ENCODE data around the gene APLF.

The APLF gene, protein sequence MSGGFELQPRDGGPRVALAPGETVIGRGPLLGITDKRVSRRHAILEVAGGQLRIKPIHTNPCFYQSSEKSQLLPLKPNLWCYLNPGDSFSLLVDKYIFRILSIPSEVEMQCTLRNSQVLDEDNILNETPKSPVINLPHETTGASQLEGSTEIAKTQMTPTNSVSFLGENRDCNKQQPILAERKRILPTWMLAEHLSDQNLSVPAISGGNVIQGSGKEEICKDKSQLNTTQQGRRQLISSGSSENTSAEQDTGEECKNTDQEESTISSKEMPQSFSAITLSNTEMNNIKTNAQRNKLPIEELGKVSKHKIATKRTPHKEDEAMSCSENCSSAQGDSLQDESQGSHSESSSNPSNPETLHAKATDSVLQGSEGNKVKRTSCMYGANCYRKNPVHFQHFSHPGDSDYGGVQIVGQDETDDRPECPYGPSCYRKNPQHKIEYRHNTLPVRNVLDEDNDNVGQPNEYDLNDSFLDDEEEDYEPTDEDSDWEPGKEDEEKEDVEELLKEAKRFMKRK

DNA sequence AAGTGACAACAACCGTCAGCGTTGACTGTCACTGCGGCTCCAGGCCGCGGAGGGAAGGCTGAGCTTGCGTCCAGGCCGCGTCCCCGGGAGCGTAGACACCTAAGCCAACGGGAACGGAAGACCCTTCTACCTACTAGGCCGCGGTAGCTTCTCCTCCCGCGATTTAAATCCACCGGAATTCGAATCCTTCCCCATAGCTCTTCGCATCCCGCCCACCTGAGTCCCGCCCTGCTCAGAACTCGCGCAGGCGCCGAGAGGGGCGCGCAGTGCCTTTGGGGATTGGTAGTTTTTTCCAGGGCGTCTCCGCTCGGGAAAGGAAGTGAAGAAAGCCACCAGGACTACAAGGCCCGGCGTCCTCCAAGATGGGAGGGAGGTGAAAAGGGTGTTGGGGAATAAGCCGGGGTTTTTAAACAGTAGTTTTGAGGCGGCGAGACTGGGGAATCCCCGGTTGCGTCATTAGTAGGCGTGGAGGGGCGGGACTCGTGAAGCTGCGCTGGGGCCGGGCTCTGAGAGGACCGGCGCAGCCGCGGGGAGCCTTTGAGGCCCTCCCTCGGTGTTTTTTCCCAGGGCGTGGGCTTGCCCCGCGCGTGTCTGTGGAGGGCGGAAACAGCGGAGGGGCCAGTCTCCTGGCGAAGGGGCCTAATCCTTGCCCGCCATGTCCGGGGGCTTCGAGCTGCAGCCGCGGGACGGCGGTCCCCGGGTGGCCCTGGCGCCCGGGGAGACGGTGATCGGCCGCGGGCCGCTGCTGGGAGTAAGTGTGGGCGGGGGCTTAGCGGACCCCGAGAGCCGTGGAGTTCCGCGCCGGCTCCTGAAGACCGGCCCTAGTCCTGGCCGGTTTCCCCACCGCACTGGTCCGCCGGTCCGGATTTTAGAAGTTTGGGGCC lies at the start of gene APLF, which contains the start of gene FBXO48:
APLF (plus strand) TSS at position 509 of the 884 bp plus-strand sequence; CDS start at position 656, 147 bp downstream.
FBXO48 (minus strand) TSS at position 218 of the 884 bp plus-strand sequence. CDS start 2,149 bp downstream, outside the sequence.
- DNase-seq (ENCODE audit: extremely low spot score, insufficient read length, low read depth) (peak; percentile 94), FAIRE-seq (peak; percentile 99)

DNA sequence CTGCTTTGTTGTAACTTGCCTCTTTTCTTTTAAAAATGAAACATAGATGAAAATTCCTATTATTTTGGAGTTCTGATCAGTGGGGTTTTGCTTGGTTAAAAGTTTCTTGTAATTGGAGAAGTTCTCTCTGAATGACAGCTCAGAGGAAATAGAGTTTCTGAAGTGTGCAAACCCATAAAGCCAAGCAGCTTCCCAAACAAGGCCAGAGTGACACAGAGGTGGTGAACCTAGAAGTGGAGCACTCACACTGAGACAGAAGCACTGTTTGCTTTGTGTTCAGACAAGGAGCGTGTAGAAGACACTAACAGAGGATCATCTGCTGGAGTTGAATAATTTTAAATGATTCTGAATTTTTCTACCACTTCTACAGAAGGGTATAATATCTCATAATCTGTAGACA lies 49.5 kb upstream of the APLF start:
- DNase-seq (ENCODE audit: extremely low spot score, insufficient read length, low read depth) (no peak), FAIRE-seq (peak; percentile 56)

DNA sequence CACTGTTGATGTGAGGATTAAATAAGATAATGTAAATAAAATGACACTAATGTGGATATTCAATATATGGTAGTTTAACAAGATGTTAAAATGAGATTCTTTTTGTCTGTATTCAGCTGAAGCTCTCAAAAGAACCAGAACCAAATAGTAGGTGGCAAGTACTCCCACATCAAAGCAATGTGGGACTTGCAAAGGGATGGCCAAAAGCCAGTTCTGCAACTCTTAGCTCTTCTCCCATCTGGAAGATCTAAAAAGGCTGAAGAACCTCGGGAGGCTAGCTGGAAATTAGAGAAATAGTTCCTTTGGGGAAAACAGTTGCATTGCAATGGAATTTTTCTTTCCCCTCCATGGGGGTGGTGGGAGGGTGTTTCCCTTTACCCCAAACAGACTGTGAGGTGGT lies 49.0 kb upstream of the APLF start:
- FAIRE-seq (no peak), DNase-seq (ENCODE audit: extremely low spot score, insufficient read length, low read depth) (no peak)

DNA sequence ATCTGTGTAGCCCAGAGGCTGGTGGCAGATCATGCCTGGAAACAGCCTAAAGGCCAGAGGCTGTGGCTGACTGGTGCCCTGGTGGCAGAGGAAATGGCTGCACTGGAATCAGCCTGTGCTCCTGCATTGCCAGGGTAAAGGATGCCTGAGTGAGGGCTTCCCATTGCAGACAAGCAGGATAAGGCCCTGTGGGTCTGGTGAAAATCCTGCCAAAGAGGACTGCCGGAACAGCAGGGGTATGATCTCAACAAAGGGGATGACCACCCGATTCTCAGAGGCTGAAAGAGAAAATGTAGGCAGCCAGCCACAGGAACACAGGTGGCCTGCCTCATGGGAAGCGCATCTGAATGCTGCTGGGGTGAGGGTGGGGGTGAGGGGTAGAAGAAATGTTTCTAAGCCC lies 48.5 kb upstream of the APLF start:
- no peak for DNase-seq (ENCODE audit: extremely low spot score, insufficient read length, low read depth)
- no peak for FAIRE-seq

DNA sequence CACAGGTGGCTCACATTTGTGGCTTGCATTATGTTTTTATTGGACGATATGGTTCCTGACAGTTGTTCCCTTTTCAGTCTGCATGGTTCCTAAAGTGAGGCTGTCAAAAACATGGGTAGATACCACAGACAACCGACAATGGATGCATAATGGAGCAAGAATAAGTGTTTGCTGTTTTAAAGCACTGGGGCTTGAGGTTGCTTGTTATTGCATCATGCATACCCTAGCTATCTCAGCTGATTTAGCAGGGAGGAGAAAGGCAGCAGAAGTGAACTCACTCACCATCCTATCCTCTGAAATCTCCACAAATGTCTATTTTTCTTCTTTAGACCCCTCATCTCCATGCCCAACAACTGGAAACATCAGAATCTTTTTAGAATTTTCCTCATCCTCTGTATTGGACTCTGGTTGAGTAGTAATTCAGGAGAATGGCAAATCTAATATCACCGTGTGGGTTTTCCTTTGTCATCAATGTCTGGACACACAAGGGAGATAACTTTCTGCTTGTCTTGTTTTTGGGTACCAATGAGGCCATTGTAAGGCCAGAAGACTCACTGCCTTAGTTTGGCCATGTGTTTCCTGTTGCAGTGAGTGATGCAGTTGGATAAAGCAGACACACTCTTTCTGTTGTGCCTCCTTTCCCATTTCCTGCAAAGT lies 47.0 kb upstream of the APLF start:
- DNase-seq (ENCODE audit: extremely low spot score, insufficient read length, low read depth) (no peak), FAIRE-seq (no peak)

DNA sequence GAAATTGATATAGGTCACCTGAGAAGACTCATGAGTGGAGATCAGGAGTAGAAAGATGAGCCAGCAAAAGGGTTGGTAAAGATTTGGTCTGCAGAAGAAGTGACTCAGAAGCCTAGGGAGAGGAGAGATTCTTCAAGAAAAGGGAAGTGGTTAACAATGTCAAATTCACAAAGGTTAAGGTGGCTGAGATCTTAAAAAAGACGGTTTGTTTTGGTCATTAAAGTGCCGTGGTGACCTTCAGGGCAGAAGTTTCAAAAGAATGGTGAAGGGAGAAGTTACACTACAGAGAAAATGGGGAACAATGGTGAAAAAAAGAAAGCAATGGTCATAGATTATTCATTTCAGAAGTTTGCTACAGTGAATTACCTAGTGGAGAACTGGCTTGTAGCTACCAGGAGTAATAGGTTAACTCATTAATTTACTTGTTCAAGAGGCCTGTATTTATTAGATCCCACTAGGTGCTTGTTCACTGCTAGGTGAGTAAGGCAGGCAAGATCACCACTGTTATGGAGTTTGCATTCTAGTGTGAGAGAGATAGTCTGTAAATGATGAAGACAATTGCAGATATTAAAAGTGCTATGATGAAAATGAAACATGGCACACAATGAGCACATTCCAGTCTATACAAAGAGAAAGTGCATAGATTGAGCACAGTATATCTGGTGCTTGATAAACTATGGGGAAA lies 43.3 kb upstream of the APLF start:
- DNase-seq (ENCODE audit: extremely low spot score, insufficient read length, low read depth) (peak; percentile 50), FAIRE-seq (peak; percentile 100)

DNA sequence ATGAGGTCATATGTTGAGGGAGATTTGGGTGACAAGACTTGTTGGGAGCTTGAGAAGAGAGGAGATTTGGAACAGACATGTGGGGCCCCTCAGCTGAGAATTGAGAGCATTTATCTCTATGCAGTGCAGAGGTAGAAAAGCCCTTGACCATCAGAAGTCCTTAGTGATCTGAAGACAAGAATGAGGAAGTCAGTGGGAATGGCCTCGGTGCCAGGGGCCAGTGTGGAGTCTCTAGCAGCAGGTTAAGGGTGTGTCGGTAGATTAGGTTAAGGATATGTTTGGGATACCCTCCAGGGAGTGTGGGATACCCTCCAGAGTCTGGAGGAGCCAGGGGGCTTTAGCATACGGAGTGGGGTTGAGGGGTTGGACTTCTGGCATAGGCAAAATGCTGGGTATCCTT lies 41.9 kb upstream of the APLF start:
- FAIRE-seq (no peak), DNase-seq (ENCODE audit: extremely low spot score, insufficient read length, low read depth) (no peak)

DNA sequence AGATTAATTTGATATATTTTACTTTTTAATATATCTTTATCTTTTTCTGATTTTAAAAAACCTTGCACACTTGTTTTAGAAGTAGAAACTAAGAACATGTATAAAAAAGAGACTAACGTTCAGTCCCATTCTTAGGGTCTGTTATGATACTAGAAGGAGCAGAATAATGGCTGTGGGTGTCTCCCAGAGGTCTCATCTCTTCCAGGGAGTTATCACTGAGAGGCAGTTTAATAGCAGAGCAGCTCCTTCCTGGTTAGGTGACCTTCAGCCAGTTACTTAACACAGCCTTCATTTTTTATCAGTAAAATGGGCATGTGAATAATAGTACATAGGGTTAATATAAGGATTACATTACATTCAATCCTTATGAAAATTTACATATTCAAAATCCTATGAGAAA lies 40.9 kb upstream of the APLF start:
- DNase-seq (ENCODE audit: extremely low spot score, insufficient read length, low read depth) (no peak), FAIRE-seq (no peak)

DNA sequence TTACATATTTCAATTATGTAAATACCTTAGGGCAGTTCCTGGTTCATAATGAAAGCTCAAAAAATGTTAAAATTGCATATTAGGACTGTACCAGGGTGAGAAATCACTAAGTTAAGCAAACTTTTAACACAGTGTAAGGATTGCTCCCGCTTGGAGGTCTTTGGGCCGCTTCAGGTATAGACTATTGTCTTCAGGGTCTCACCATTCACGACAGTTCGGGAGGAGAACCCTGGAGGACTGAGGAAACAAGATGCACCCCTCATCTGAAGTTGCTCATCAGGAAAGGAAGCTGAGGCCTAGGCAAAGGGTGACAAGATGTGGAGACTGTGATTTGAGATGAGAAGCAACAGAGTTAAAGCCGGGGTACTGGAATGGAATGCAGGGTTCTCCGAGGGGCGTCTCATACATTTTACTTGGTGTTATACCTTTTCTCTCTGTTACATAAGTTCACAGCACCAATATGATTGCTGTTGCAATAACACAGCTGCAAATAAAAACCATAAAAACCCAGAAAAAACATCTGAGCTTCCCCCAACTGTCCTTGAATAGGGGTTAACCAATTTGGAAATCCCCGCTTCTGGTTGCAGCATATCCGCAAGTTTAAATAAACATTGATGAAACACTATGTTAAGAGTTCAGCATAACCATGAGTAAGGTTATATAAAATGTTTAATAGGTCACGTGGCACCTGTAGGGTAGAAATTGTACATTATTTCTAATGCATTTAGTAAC lies 40.4 kb upstream of the APLF start:
- DNase-seq (ENCODE audit: extremely low spot score, insufficient read length, low read depth) (no peak), FAIRE-seq (peak; percentile 84)

DNA sequence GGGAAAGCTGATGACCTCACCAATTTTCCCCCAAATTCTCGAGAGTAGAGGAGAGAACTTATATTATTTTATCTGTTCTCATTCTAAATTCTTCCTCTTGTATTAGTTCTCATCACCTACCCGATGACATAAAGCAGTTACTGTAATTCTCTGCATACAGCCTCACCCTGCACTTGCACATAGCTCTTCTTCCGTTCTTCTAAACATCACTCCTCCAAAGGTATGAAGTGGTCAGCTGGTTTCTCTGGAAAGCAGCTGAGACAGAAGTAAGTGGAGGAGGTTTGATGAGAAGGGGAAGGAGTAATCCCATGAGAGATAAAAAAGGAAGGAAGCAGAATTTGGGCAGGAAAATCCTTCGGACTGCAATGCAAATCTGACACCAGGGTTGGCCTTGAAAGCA lies 39.3 kb upstream of the APLF start:
- FAIRE-seq: peak; percentile 15
- DNase-seq (ENCODE audit: extremely low spot score, insufficient read length, low read depth): no peak

DNA sequence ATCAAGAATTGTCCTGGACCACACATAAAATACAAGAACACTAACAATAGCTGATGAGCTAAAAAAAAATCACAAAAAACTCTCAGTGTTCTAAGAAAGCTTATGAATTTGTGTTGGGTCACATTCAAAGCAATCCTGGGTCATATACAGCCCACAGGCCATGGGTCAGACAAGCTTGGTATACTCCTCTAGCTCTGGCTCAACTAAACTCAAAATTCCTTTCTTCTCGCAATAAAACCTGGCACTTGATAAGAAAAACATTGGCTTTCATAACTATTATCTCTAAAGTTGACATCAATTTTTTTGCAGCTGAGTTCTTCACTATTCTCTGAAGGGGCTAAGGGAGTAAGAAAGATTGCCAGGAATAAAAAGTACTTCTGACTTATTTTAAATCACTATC lies 38.6 kb upstream of the APLF start:
- FAIRE-seq: no peak
- DNase-seq (ENCODE audit: extremely low spot score, insufficient read length, low read depth): no peak

DNA sequence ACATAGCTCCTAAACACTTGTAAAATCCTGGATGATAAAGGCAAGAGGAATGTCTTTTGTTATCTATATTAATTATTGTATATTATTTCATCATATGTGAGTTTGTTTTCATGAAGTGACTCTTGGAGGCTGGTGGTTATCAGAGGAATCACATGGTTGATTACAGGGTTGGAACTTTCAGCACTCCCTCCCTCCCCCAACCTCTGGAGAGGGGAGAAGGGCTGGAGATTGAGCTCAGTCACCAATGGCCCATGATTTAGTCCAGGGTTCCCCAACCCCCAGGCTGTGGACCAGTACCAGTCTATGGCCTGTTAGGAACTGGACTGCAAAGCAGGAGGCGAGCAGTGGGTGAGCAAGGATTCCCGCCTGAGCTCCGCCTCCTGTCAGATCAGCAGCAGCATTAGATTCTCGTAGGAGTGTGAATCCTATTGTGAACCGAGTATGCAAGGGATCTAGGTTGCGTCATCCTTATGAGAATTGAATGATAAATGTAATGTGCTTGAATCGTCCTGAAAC lies 38.0 kb upstream of the APLF start:
- FAIRE-seq (no peak), DNase-seq (ENCODE audit: extremely low spot score, insufficient read length, low read depth) (no peak)

DNA sequence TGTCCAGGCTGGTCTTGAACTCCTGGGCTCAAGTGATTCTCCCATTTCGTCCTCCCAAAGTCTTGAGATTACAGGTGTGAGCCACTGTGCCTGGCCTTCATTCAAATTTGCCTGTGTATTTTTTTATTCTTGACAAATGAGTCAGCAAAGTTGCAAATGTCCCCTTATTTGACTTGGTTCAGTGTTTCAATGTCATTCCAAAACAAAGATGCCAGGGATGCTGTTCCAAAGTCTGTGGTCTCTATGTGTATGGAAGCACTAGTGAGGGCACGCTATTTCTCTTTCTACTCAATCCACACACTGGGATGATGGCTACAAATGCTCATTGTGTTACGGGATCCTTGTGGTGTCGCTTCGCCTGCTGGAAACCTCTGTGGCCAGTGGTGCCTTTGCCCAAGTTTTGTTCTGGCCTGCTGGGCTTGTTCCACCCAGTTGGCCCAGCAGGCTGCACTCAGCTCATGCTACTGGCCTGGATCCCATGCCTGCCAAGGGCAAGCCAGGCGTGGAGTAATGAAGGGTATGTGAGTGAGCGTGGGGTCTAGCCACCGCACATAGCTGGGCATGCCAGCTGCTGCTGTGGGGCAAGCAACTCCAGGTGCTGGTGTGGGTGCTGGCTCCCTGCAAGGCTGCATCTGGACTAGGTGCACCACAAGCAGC lies 35.9 kb upstream of the APLF start:
- DNase-seq (ENCODE audit: extremely low spot score, insufficient read length, low read depth): no peak
- FAIRE-seq: no peak

DNA sequence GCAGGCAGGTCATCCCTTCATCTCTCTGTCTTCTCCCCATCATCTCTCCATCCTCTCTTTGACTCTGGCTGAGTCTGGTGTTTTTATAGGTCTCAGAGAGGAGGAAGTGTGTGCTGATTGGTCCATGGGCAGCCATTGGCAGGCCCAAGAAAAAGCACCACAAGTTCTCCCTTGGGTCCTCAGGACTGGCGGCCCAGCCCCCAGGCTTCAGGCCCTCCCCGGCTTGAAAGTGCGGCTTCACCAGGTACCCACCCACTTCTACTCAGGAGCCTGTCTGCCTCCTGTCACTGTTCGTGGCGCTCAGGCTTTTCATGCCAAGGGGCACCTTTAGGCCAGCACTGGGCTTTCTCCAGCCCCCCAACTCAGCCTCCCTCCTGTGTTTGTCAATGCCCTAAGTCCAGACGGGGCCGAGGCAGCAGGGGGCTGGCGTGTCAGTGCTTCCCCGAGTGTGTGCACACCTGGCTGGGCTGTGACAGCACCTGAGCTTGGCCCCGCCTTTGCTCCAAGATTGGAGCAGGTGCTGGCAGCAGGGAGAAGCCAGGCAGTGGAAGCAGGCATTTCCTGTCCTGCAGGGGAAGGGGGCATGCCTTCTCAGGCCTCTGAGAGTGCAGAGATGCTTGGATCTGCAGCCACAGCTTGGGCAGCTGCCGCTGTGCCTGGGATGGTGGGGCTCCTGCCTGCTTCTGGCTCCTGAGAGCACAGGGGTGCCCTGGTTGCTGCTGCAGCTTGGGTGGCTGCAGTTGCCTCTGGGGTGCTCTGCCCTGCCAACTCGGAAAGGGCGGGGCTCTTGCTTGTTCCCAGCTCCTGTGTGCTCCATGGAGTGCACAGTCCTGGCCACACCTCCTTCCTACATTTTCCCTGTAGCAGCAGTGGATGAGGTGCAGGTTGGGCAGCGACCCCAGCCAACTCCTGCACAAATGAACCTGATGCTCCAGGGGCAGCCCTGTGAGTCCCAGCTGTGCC lies 34.4 kb upstream of the APLF start:
- DNase-seq (ENCODE audit: extremely low spot score, insufficient read length, low read depth): no peak

DNA sequence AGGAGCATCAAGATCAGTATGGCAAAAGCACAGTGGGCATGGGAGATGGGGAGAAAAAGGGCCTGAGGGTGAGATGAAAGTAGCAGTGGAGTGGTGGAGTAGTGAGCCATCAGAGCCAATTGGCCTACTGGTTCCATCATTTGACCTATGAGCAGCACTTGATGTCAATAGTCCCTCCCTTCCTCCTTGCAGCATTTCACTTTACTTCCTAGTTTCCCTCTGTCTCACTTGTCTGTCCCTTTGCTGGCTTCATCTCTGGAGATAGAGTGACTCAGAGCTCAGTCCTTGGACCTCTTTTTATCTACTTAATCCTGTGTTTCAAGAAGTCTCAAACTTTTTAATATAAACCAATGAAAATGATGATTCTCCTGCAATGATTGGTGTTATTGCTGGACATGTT lies 32.4 kb upstream of the APLF start:
- peak; percentile 33 for FAIRE-seq
- no peak for DNase-seq (ENCODE audit: extremely low spot score, insufficient read length, low read depth)

More for the DNA sequence above, 34.4 kb upstream of the APLF start:
- FAIRE-seq: no peak

DNA sequence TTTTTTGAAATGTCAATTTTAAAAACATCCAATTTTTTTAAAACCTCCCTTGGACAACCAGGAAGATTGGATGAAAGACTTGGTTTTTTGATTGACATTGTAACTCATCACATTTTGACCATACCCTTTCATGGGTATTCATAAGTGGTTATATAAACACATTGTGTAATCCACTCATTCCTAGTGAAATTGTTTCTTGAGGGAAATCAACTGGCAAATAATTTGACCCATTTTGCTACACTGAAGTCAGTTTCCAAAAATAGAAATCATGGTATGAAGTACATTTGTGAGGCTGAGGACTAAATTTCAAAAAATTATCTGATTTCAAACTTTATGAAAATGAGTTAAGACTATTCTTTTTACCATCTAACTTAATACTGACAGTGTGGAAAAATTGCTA lies 31.8 kb upstream of the APLF start:
- DNase-seq (ENCODE audit: extremely low spot score, insufficient read length, low read depth) (no peak), FAIRE-seq (no peak)

DNA sequence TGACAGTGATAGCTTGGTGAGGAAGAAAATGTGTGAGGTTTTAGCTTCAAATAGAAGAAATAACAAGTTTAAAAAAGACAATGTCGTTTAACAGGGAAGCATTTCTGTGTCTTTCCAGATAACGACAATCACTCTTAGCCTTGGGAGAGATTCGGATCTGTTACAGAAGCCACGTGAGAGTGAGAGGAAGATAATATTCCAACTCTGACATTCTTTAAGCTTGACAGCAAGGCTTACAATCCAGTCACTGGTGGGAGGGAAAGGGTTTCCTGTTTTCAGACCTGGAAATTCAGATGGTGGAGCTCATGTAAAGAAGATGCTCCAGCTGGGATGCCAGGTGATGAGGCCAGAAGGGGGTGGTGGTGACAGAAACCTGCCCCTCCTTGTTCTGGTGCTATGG lies 31.1 kb upstream of the APLF start:
- DNase-seq (ENCODE audit: extremely low spot score, insufficient read length, low read depth): no peak

More for the DNA sequence above, 31.1 kb upstream of the APLF start:
- FAIRE-seq: peak; percentile 24
